Cardiac muscle cell (in vitro differentiated cells and primary cell): ENCODE data around the gene ULK1. TPM values are rescaled to one million over a fixed set of nuclear protein-coding genes. Genes with fewer than 3 reads are reported as not detected.

Source experiments
- DNase-seq, 2 donors: peaks; one replicate each; pipeline versions ENCODE4 v3.0.0 to v3.0.0-alpha.2; 2010 to 2017; ENCODE audit warnings: low read depth in 1 of 2, low spot score in 1 of 2
- H3K27ac ChIP-seq: fragments of 200-600 bp; sonication (generic); 2 replicates; pipeline ENCODE4 v1.5.1; 2016
- H3K27me3 ChIP-seq: fragments of 200-600 bp; sonication (generic); 2 replicates; pipeline ENCODE4 v1.6.0; 2016; ENCODE audit warnings: control low read depth
- H3K36me3 ChIP-seq: fragments of 200-600 bp; sonication (generic); 2 replicates; pipeline ENCODE4 v1.5.1; 2016; ENCODE audit warnings: control low read depth
- H3K4me1 ChIP-seq: fragments of 200-600 bp; sonication (generic); 2 replicates; pipeline ENCODE4 v1.8.1; 2017; ENCODE audit warnings: low read depth, mild to moderate bottlenecking, mixed run types
- H3K4me3 ChIP-seq: fragments of 200-600 bp; sonication (generic); 2 replicates; pipeline ENCODE4 v1.5.1; 2016; ENCODE audit warnings: mild to moderate bottlenecking
- H3K9me3 ChIP-seq: fragments of 200-600 bp; sonication (generic); 2 replicates; pipeline ENCODE4 v1.5.1; 2017; ENCODE audit warnings: low read depth, mild to moderate bottlenecking, control low read depth
- CTCF ChIP-seq: IDR thresholded peaks from 2 replicates; pipeline ENCODE4 v1.5.1; 2012; ENCODE audit warnings: low read depth, mild to moderate bottlenecking, low read length
- polyA plus RNA-seq: library from polyadenylated mRNA; unstranded; fragments of >200 nt; fragmentation: Nextera tagmentation; extraction: Ambion mirVana; gene quantifications from 2 replicates; pipeline ENCODE4 v1.2.1, GENCODE V29; 2016
- total RNA-seq: library from RNA; depleted of rRNA; stranded (reverse); fragments of >200 nt; gene quantifications from 2 replicates; pipeline ENCODE4 v1.2.3, GENCODE V29; 2016

Gene ULK1
- total and polyA plus RNA-seq, 2 experiments from 2014 or later = 14.2 to 27.6 TPM

GRCh38 chr12:131915823-131916222 lies 21.4 kb downstream of the ULK1 start:
- Histone ChIP-seq H3K27ac (no peak overlapping the region), H3K4me3 (no peak overlapping the region), H3K36me3 (peaks cover 33% of the 10 kb centered on the region), H3K27me3 (no peaks in the 10 kb centered on the region), H3K4me1 (no peaks in the 10 kb centered on the region), H3K9me3 (no peaks in the 10 kb centered on the region)
- DNase-seq = no peak
- TF ChIP-seq CTCF = no peak

- H3K9me3 ChIP-seq = no peaks in the 10 kb centered on the region
- H3K4me1 ChIP-seq = no peaks in the 10 kb centered on the region
- TF ChIP-seq CTCF = no peak
- DNase-seq = no peak
- H3K4me3 ChIP-seq = no peak overlapping the region
- H3K36me3 ChIP-seq = peaks cover 32% of the 10 kb centered on the region
- no peak overlapping the region for H3K27ac ChIP-seq
- H3K27me3 ChIP-seq = no peaks in the 10 kb centered on the region
Measured at GRCh38 chr12:131916306-131917138, 22.1 kb downstream of the ULK1 start.

- DNase-seq = no peak
- no peak overlapping the region for H3K4me3 ChIP-seq
- H3K36me3 ChIP-seq = peaks cover 31% of the 10 kb centered on the region
- no peak overlapping the region for H3K27ac ChIP-seq
- no peak for TF ChIP-seq CTCF
- no peaks in the 10 kb centered on the region for H3K27me3 ChIP-seq
- no peaks in the 10 kb centered on the region for H3K9me3 ChIP-seq
- no peaks in the 10 kb centered on the region for H3K4me1 ChIP-seq
Measured at GRCh38 chr12:131917139-131917710, 22.8 kb downstream of the ULK1 start.

- Histone ChIP-seq H3K27ac (no peak overlapping the region), H3K4me1 (no peaks in the 10 kb centered on the region), H3K4me3 (no peak overlapping the region), H3K36me3 (peaks cover 29% of the 10 kb centered on the region), H3K27me3 (no peaks in the 10 kb centered on the region), H3K9me3 (no peaks in the 10 kb centered on the region)
- no peak for DNase-seq
- TF ChIP-seq CTCF = no peak
Measured at GRCh38 chr12:131917711-131918306, 23.4 kb downstream of the ULK1 start.

GRCh38 chr12:131918311-131919050 lies 24.1 kb downstream of the ULK1 start:
- Histone ChIP-seq H3K27me3 (no peaks in the 10 kb centered on the region), H3K27ac (no peak overlapping the region), H3K9me3 (no peaks in the 10 kb centered on the region), H3K4me1 (no peaks in the 10 kb centered on the region), H3K4me3 (no peak overlapping the region), H3K36me3 (peaks cover 29% of the 10 kb centered on the region)
- no peak for TF ChIP-seq CTCF
- no peak for DNase-seq
